CD4-positive, CD25-positive, alpha-beta regulatory T cell (primary cell): ENCODE data around the gene TMEM31. TPM values are rescaled to one million over a fixed set of nuclear protein-coding genes. Genes with fewer than 3 reads are reported as not detected.
"Not testable (repeated sequence)": the region's sequence is repeated elsewhere in the genome, so short reads cannot be mapped to it uniquely, and the experiment has no call there.

Experiments used
- ATAC-seq, 2 donors: fragments of 150-1000 bp; cut with Tn5 transposase; one replicate each; pipeline ENCODE4 v1.10.0; 2021; ENCODE audit warnings: low read depth in 2 of 2, moderate number of reproducible peaks in 2 of 2, moderate library complexity in 1 of 2
- DNase-seq, 3 donors: peaks; one replicate each; pipeline versions ENCODE4 v3.0.0 to v3.0.0-alpha.2; 2012 to 2022; ENCODE audit warnings: mixed read lengths in 1 of 3
- H3K27ac ChIP-seq: one replicate; pipeline ENCODE4 v1.7.0; 2013; ENCODE audit warnings: mild to moderate bottlenecking, low read length; ENCODE audit not compliant: insufficient read depth, poor library complexity, severe bottlenecking
- H3K27me3 ChIP-seq: one replicate; pipeline ENCODE4 v1.7.0; 2013; ENCODE audit warnings: low read length; ENCODE audit not compliant: control insufficient read depth, insufficient read depth
- H3K36me3 ChIP-seq: one replicate; pipeline ENCODE4 v1.7.0; 2013; ENCODE audit warnings: mild to moderate bottlenecking, low read length, moderate library complexity; ENCODE audit not compliant: control insufficient read depth, insufficient read depth
- H3K4me1 ChIP-seq: 2 replicates; pipeline ENCODE4 v1.7.0; 2013; ENCODE audit warnings: mild to moderate bottlenecking, low read length; ENCODE audit not compliant: insufficient read depth, control insufficient read depth, poor library complexity, severe bottlenecking
- H3K4me3 ChIP-seq: one replicate; pipeline ENCODE4 v1.7.0; 2013; ENCODE audit warnings: low read depth, mild to moderate bottlenecking, low read length, moderate library complexity
- H3K9me3 ChIP-seq, 2 experiments: 1 replicate in 1 of 2; 2 replicates in 1 of 2; pipeline ENCODE4 v1.7.0; 2013; ENCODE audit warnings: low read length in 2 of 2, mild to moderate bottlenecking in 1 of 2, moderate library complexity in 1 of 2; ENCODE audit not compliant: control insufficient read depth in 2 of 2
- H3K27ac Mint-ChIP-seq, 3 donors: one replicate each; pipeline ENCODE4 v1.8.0; 2020 to 2022; ENCODE audit warnings: mild to moderate bottlenecking in 3 of 3, mixed read lengths in 3 of 3, moderate library complexity in 2 of 3
- H3K27me3 Mint-ChIP-seq: one replicate; pipeline ENCODE4 v1.8.0; 2022; ENCODE audit warnings: mild to moderate bottlenecking, mixed read lengths
- H3K36me3 Mint-ChIP-seq: one replicate; pipeline ENCODE4 v1.8.0; 2020; ENCODE audit warnings: mixed read lengths
- H3K4me1 Mint-ChIP-seq, 4 donors: one replicate each; pipeline ENCODE4 v1.8.0; 2020 to 2022; ENCODE audit warnings: mixed read lengths in 4 of 4, mild to moderate bottlenecking in 1 of 4
- H3K4me3 Mint-ChIP-seq, 4 donors: one replicate each; pipeline ENCODE4 v1.8.0; 2020 to 2022; ENCODE audit warnings: mild to moderate bottlenecking in 4 of 4, mixed read lengths in 4 of 4, moderate library complexity in 3 of 4
- H3K9me3 Mint-ChIP-seq, 7 donors: one replicate each; pipeline ENCODE4 v1.8.0; 2020 to 2022; ENCODE audit warnings: mixed read lengths in 7 of 7, mild to moderate bottlenecking in 3 of 7, moderate library complexity in 2 of 7
- polyA plus RNA-seq, 4 donors: library from polyadenylated mRNA; unstranded; fragments of 300-500 nt; fragmentation: Illumina TruSeq; gene quantifications; one replicate each; pipeline ENCODE4 v1.2.3, GENCODE V29; 2021
- total RNA-seq: library from RNA; stranded (reverse); gene quantifications from one replicate; pipeline ENCODE4 v1.2.3, GENCODE V29; 2022

Gene TMEM31
- total and polyA plus RNA-seq, 5 donors from 2014 or later = 1.0 TPM; not detected in 4

- no peaks in the 10 kb centered on the region for H3K36me3 Mint-ChIP-seq
- H3K4me1 ChIP-seq = no peaks in the 10 kb centered on the region
- no peaks in the 10 kb centered on the region for H3K9me3 ChIP-seq
- peaks cover 0 to 1% (median 0%) of the 10 kb centered on the region in 7 donors for H3K9me3 Mint-ChIP-seq
- no peaks in the 10 kb centered on the region for H3K36me3 ChIP-seq
- no peak overlapping the region for H3K4me3 Mint-ChIP-seq
- H3K4me1 Mint-ChIP-seq = no peaks in the 10 kb centered on the region
- ATAC-seq (no peak), DNase-seq (no peak)
- H3K27ac ChIP-seq = no peak overlapping the region
- no peaks in the 10 kb centered on the region for H3K27me3 Mint-ChIP-seq
- H3K4me3 ChIP-seq = no peak overlapping the region
- H3K27ac Mint-ChIP-seq = no peak overlapping the region
- no peaks in the 10 kb centered on the region for H3K27me3 ChIP-seq
These were observed 31.2 kb downstream of the TMEM31 start for GRCh38 chrX:103741879-103742278.

GRCh38 chrX:103742339-103742738 lies 31.6 kb downstream of the TMEM31 start:
- H3K4me1 ChIP-seq = no peaks in the 10 kb centered on the region
- no peaks in the 10 kb centered on the region for H3K36me3 ChIP-seq
- Mint-ChIP-seq H3K9me3 (peaks cover 0 to 1% (median 0%) of the 10 kb centered on the region in 7 donors), H3K27ac (no peak overlapping the region), H3K27me3 (no peaks in the 10 kb centered on the region), H3K4me3 (no peak overlapping the region), H3K4me1 (no peaks in the 10 kb centered on the region), H3K36me3 (no peaks in the 10 kb centered on the region)
- ATAC-seq (no peak), DNase-seq (no peak)
- H3K27ac ChIP-seq = no peak overlapping the region
- H3K4me3 ChIP-seq = no peak overlapping the region
- H3K9me3 ChIP-seq = no peaks in the 10 kb centered on the region
- no peaks in the 10 kb centered on the region for H3K27me3 ChIP-seq

GRCh38 chrX:103747163-103747562 lies 36.5 kb downstream of the TMEM31 start:
- no peak for ATAC-seq
- H3K9me3 ChIP-seq = no peaks in the 10 kb centered on the region
- no peak overlapping the region for H3K27ac ChIP-seq
- H3K27me3 ChIP-seq = no peaks in the 10 kb centered on the region
- no peaks in the 10 kb centered on the region for H3K36me3 Mint-ChIP-seq
- peaks cover 0 to 1% (median 0%) of the 10 kb centered on the region in 7 donors for H3K9me3 Mint-ChIP-seq
- H3K4me3 ChIP-seq = no peak overlapping the region
- no peak for DNase-seq
- H3K27ac Mint-ChIP-seq = no peak overlapping the region
- H3K4me1 Mint-ChIP-seq = no peaks in the 10 kb centered on the region
- H3K4me1 ChIP-seq = no peaks in the 10 kb centered on the region
- H3K4me3 Mint-ChIP-seq = no peak overlapping the region
- no peaks in the 10 kb centered on the region for H3K27me3 Mint-ChIP-seq
- H3K36me3 ChIP-seq = no peaks in the 10 kb centered on the region

- H3K4me3 Mint-ChIP-seq = no peak overlapping the region
- Histone ChIP-seq H3K9me3 (no peaks in the 10 kb centered on the region), H3K36me3 (no peaks in the 10 kb centered on the region), H3K4me1 (no peaks in the 10 kb centered on the region), H3K4me3 (no peak overlapping the region), H3K27ac (no peak overlapping the region), H3K27me3 (no peaks in the 10 kb centered on the region)
- H3K36me3 Mint-ChIP-seq = no peaks in the 10 kb centered on the region
- peaks cover 0 to 6% (median 3%) of the 10 kb centered on the region in 7 donors for H3K9me3 Mint-ChIP-seq
- ATAC-seq = no peak
- no peak overlapping the region for H3K27ac Mint-ChIP-seq
- no peaks in the 10 kb centered on the region for H3K4me1 Mint-ChIP-seq
- no peak for DNase-seq
- H3K27me3 Mint-ChIP-seq = peaks cover 8% of the 10 kb centered on the region
These were observed 43.7 kb downstream of the TMEM31 start for GRCh38 chrX:103754401-103754800.

- H3K4me1 ChIP-seq = no peaks in the 10 kb centered on the region
- no peak overlapping the region for H3K27ac Mint-ChIP-seq
- H3K27me3 ChIP-seq = no peaks in the 10 kb centered on the region
- H3K4me3 ChIP-seq = no peak overlapping the region
- H3K27me3 Mint-ChIP-seq = peaks cover 8% of the 10 kb centered on the region
- no peak for ATAC-seq
- no peaks in the 10 kb centered on the region for H3K4me1 Mint-ChIP-seq
- no peaks in the 10 kb centered on the region for H3K36me3 ChIP-seq
- no peak overlapping the region for H3K27ac ChIP-seq
- H3K9me3 ChIP-seq = no peaks in the 10 kb centered on the region
- no peaks in the 10 kb centered on the region for H3K36me3 Mint-ChIP-seq
- H3K9me3 Mint-ChIP-seq = peaks cover 0 to 6% (median 3%) of the 10 kb centered on the region in 7 donors
- DNase-seq = no peak
- H3K4me3 Mint-ChIP-seq = no peak overlapping the region
These were observed 46.0 kb downstream of the TMEM31 start for GRCh38 chrX:103756736-103757135.

- Histone ChIP-seq H3K27ac (no peak overlapping the region), H3K9me3 (no peaks in the 10 kb centered on the region), H3K4me3 (no peak overlapping the region), H3K36me3 (no peaks in the 10 kb centered on the region), H3K27me3 (no peaks in the 10 kb centered on the region), H3K4me1 (no peaks in the 10 kb centered on the region)
- no peaks in the 10 kb centered on the region for H3K36me3 Mint-ChIP-seq
- H3K27me3 Mint-ChIP-seq = peaks cover 8% of the 10 kb centered on the region
- ATAC-seq (no peak), DNase-seq (no peak)
- no peak overlapping the region for H3K4me3 Mint-ChIP-seq
- peaks cover 0 to 6% (median 3%) of the 10 kb centered on the region in 7 donors for H3K9me3 Mint-ChIP-seq
- no peaks in the 10 kb centered on the region for H3K4me1 Mint-ChIP-seq
- H3K27ac Mint-ChIP-seq = no peak overlapping the region
These were observed 47.8 kb downstream of the TMEM31 start for GRCh38 chrX:103758555-103758954.

- not testable (repeated sequence) for H3K36me3 ChIP-seq, H3K27me3 ChIP-seq, H3K27ac Mint-ChIP-seq, H3K4me1 Mint-ChIP-seq, H3K9me3 ChIP-seq, H3K4me3 ChIP-seq, H3K27me3 Mint-ChIP-seq, ATAC-seq, H3K27ac ChIP-seq, H3K4me1 ChIP-seq, DNase-seq, H3K9me3 Mint-ChIP-seq, H3K4me3 Mint-ChIP-seq, H3K36me3 Mint-ChIP-seq
These were observed 52.8 kb downstream of the TMEM31 start for GRCh38 chrX:103763541-103763940.
